ENCODE results near the gene COLEC12.

Gene COLEC12

GRCh38 chr18:379681-380330, 120.7 kb downstream of the COLEC12 start:
- no peak for DNase-seq

DNA sequence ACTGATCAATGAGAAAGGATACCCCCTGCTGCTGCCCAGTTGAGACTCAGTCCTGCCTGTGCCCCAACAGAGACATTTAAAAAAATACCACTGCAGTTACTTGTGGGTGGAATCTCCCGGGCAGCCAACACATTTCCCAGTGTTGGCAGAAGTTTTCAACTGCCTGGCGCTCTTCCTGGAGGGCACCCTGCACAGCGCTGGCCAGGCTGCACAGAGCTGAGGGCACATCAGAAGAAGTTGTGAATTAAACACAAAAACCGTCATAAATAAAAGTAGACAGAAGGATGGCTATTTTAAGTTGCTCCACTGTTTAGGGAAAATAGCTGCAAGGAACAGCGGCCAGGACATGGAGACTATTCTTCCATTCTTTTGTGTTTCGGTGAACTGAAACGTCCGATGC, 122.4 kb downstream of the COLEC12 start:
- DNase-seq, result no peak

DNA sequence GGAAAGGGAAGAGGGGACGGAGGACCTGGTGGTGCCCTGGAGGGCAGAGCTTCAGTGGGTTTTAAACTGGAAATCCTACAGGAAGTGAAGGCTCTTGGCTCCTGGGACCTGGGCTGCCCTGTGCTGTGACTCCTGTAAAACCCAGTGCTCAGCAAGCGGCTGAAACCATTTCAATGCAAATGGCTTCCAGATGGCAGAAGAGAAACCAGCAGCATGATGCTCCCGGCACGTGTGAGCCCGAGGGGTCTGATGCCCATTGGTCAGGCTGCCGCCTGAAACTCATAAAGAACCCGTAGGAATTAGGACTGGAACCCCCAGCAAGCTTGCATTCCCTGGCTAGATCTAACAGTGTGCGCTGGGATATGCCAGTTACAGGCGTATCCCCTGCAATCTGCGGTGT, 123.4 kb downstream of the COLEC12 start:
- DNase-seq, result no peak

- no peak for DNase-seq
Measured at GRCh38 chr18:376311-376710, 124.2 kb downstream of the COLEC12 start.

- no peak for DNase-seq
Measured at GRCh38 chr18:374721-375168, 125.8 kb downstream of the COLEC12 start.

DNA sequence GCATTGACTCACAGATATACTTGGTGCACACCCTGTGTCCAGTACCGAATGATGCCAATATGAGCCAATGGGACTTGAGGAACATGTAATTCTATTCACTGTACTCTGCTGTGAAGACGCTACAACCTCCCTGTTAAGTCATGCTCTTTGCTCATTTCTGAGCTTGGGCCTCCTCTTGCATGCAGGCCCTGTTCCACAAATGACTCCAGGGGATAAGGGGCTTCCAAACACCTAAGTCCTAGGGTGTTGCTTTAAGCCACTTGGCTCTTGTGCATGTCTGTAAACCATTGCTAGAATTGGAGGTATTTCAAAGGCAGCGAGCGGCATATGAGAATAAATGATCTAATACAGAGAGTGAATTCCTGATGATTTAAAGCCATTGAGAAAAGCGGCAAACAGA, 126.7 kb downstream of the COLEC12 start:
- no peak for DNase-seq

- DNase-seq, result no peak
Measured at GRCh38 chr18:371609-371982, 128.9 kb downstream of the COLEC12 start.

DNA sequence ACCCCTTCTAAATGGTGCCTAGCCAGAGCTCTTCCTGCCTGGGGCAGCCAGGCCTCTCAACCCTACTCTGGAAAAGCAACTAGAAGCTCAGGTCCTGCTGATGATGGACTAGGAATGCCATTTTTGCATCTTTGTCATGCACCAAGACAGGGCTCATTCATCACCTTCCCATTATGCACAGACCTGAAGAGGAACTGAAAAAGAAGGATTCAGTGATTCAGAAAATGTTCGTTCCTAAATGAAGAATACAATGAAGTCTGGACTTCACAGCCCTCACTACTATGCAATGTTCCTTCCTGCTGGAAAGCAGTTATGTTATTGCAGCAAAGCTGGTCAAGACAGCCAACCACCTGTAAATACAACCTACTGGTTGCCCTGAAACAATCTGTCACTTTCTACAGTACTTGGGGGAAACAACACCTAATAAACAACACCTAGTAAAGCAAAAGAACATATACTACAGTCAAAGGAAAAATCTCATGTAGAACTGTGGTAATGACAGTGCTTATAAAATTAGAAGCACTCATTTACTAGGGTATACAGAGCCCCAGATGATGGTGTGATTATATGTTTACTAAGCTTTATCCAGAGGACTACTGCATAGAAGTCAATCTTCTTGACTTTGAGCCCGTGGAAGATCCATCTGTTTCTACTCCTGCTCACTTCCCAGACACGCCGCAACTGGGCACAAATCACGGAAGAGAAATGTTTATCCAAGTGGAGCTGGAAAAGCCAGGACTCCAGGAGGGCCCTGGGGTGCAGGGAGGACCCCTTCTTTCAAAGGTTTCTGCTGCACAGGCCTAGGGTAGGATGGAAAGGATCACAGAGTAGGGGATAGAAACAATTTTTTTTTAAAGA, 129.5 kb downstream of the COLEC12 start:
- DNase-seq, result no peak

- no peak for DNase-seq
Measured at GRCh38 chr18:369224-370015, 131.1 kb downstream of the COLEC12 start.

- DNase-seq, result no peak
Measured at GRCh38 chr18:366466-367061, 133.9 kb downstream of the COLEC12 start.

- DNase-seq, result no peak
Measured at GRCh38 chr18:365651-366050, 134.8 kb downstream of the COLEC12 start.

- no peak for DNase-seq
Measured at GRCh38 chr18:364256-364826, 136.2 kb downstream of the COLEC12 start.

- DNase-seq, result no peak
Measured at GRCh38 chr18:363301-364085, 137.0 kb downstream of the COLEC12 start.

- DNase-seq, result no peak
Measured at GRCh38 chr18:362311-363290, 137.9 kb downstream of the COLEC12 start.

DNA sequence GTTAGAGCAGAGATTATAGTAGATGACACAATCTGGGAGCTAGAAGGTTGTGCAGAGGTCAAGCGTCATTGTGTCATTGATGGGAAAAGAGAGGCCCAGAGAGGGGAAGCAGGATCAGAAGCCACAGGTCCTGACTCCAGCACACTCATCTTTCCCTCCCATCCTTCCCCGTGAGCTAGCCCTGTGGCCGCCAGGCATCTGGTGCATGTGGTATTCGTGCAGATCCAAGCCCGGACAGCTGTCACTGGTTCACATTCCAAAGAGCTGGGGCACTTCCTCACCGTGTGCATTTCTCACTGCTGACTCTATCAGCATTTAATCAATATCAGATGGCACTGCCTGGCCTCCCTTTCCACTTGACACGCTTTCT, 138.6 kb downstream of the COLEC12 start:
- DNase-seq, result no peak

DNA sequence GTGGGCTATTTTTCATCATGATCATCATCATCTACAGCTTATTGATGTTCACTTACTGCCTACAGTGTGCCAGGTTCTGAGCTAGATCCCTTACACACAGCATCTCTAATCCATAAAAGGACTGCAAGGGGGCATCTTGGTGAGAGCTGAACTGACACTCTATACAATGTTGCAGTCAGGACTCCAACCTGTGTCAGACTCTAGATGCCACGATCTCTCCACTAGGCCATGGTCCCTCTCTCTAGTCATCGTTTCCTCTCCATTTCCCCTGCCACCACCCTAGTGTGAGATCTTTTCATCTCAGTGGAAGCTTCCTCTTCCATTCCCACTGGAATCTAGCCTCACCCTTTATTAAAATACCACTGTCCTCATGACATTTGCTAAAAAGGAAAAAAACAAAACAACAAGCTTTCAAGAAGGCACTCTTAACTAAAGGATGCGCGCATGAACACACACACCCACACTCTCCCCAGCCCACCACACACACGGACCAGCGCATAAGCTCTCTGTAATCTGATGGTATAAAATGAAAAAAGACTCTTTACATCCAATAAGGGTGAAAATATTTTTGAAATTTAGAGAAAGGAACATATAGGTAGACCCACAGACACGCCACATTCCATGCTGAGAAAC, 139.3 kb downstream of the COLEC12 start:
- no peak for DNase-seq

DNA sequence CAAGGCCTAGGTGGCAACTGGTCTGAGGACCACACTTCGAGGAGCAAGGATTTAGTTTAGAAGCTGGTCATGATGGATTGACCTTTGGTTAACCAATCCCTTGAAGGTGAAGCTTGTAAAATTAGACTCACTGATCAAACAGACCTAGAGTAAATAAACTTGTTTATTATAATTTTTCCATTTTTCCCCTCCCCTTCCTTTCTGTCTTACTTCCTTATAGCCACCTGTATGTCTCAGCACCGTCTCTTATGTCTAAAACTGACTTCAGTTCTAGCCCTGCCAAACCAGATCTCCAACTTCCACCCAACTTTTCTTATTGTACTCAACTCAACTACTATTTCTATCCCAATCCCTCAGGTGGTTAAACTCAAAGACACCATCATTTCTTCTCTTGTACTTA, 139.8 kb downstream of the COLEC12 start:
- no peak for DNase-seq

- no peak for DNase-seq
Measured at GRCh38 chr18:356778-357177, 143.7 kb downstream of the COLEC12 start.

GRCh38 chr18:355678-356077, 144.8 kb downstream of the COLEC12 start:
- no peak for DNase-seq

- DNase-seq, result no peak
Measured at GRCh38 chr18:354471-354870, 146.0 kb downstream of the COLEC12 start.
